ENCODE data around the gene SAFB. TPM values are rescaled to one million over a fixed set of nuclear protein-coding genes. Genes with fewer than 3 reads are reported as not detected.

SAFB gene
- total RNA-seq, 1 experiment from 2014 or later: 83.0 TPM

- H3K4me1 ChIP-seq (ENCODE audit: control insufficient read depth, insufficient read depth, low read length): no peaks in the 10 kb centered on the region
- no peak for ATAC-seq
- in situ Hi-C loops (cut with HindIII; ENCODE audit: low pct_unique_long_range_greater_than_20kb, low sequenced_read_pairs): no loop called here
- H3K9me3 ChIP-seq (ENCODE audit: control insufficient read depth, insufficient read depth, low read depth, low read length): no peaks in the 10 kb centered on the region
- no peak overlapping the region for H3K27ac ChIP-seq (ENCODE audit: low read length)
- H3K27me3 ChIP-seq (ENCODE audit: control insufficient read depth, insufficient read depth, low read length): no peaks in the 10 kb centered on the region
- peaks cover 11% of the 10 kb centered on the region for H3K36me3 ChIP-seq (ENCODE audit: control insufficient read depth, insufficient read depth, low read length)
- intact Hi-C loops (cut with micrococcal nuclease; ENCODE audit: unreplicated experiment): no loop called here
- no peak for DNase-seq (ENCODE audit: low read depth, low spot score)
- TF ChIP-seq REST (IDR thresholded peaks at IDR 0.05; ENCODE audit: insufficient read depth in 1 of 2, low read depth in 2 of 2, low read length in 1 of 2) (no peak), CTCF (IDR thresholded peaks at IDR 0.05) (no peak), TCF7L2 (IDR thresholded peaks at IDR 0.05; ENCODE audit: low read depth, low read length) (no peak), SIN3A (IDR thresholded peaks at IDR 0.05; ENCODE audit: borderline replicate concordance, insufficient read depth, low read depth, low read length) (no peak), POLR2AphosphoS5 (IDR thresholded peaks at IDR 0.05; ENCODE audit: low read depth, low read length) (no peak)
- no TSS peak for BruUV-seq (replicated peaks)
- H3K4me3 ChIP-seq (ENCODE audit: low read depth in 2 of 2, low read length in 2 of 2): no peak overlapping the region
- CTCF ChIA-PET: no interaction called here
- POLR2A ChIA-PET: no interaction called here
Observed at GRCh38 chr19:5669212-5669611, 46.3 kb downstream of the SAFB start.

GRCh38 chr19:5671600-5671999 lies 48.7 kb downstream of the SAFB start:
- BruUV-seq (replicated peaks): no TSS peak
- ATAC-seq: no peak
- no peak overlapping the region for H3K4me3 ChIP-seq (ENCODE audit: low read depth in 2 of 2, low read length in 2 of 2)
- intact Hi-C loops (cut with micrococcal nuclease; ENCODE audit: unreplicated experiment) (no loop called here), in situ Hi-C loops (cut with HindIII; ENCODE audit: low pct_unique_long_range_greater_than_20kb, low sequenced_read_pairs) (no loop called here)
- ChIA-PET POLR2A (interaction anchor here (0.5 kb wide), 1 partner anchor 38 kb away, joined by 5 read pairs; no protein-coding TSS in a partner anchor), CTCF (no interaction called here)
- H3K27ac ChIP-seq (ENCODE audit: low read length): no peak overlapping the region
- TF ChIP-seq TCF7L2 (IDR thresholded peaks at IDR 0.05; ENCODE audit: low read depth, low read length) (no peak), REST (IDR thresholded peaks at IDR 0.05; ENCODE audit: insufficient read depth in 1 of 2, low read depth in 2 of 2, low read length in 1 of 2) (no peak), SIN3A (IDR thresholded peaks at IDR 0.05; ENCODE audit: borderline replicate concordance, insufficient read depth, low read depth, low read length) (no peak), CTCF (IDR thresholded peaks at IDR 0.05) (no peak), POLR2AphosphoS5 (IDR thresholded peaks at IDR 0.05; ENCODE audit: low read depth, low read length) (no peak)
- H3K9me3 ChIP-seq (ENCODE audit: control insufficient read depth, insufficient read depth, low read depth, low read length): no peaks in the 10 kb centered on the region
- H3K36me3 ChIP-seq (ENCODE audit: control insufficient read depth, insufficient read depth, low read length): peaks cover 3% of the 10 kb centered on the region; the same call in 1 of the 2 replicates
- DNase-seq (ENCODE audit: low read depth, low spot score): no peak
- no peaks in the 10 kb centered on the region for H3K4me1 ChIP-seq (ENCODE audit: control insufficient read depth, insufficient read depth, low read length)
- no peaks in the 10 kb centered on the region for H3K27me3 ChIP-seq (ENCODE audit: control insufficient read depth, insufficient read depth, low read length)

Data from Panc1 (cell line).